Thyroid gland (tissue), 4 donors: ENCODE results near the gene C2CD3.

Source experiments
- POLR2A ChIP-seq, 2 donors: fragments of 450-650 bp; IDR thresholded peaks; one replicate each; pipeline ENCODE4 v1.6.1; 2017; ENCODE audit warnings: antibody characterized with exemption in 2 of 2, mild to moderate bottlenecking in 2 of 2, moderate library complexity in 1 of 2
- TF ChIP-seq, protein P1 (sequence below), 6 experiments: fragments of 200-600 bp in 3 of 6; fragments of 450-650 bp in 3 of 6; sonication (generic) in 3 of 6; IDR thresholded peaks; one replicate each; pipeline ENCODE4 v1.5.1; 2016 to 2019; ENCODE audit warnings: antibody characterized with exemption in 6 of 6, mild to moderate bottlenecking in 2 of 6, inconsistent platforms in 1 of 6, moderate library complexity in 1 of 6

DNA sequence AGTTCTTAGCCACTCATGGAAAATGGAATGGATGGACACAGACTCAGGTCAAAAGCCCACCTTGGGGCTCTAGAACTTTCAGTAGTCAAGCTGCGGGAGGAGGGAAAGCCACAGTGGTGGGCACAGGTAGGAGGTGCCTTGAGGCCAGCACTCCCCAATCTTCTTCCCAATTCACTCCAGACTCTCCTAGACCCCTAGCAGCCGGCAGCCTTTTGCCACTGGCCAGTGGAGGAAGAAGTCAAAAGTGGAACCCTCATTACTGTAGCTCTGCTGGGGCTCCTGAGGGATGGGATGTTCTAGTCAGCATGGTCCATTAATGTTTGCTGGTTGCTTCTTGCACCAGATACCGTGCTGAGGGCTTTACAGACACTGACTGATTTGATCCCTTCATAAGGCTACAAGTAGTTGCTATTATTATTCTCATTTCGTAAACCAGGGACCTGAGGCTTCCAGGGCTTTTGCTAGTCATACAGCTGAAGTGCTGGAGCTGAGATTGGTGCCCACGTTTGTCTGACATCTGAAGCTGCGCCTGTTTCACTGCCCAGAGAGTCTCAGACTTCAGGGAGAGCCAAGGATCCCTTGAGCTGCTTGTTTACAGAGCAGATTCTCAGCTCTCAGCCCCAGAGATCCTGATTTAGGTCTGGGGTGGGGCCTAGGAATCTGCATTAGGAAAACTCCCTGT, 163.0 kb downstream of the C2CD3 start:
- TF ChIP-seq, protein P1, sequence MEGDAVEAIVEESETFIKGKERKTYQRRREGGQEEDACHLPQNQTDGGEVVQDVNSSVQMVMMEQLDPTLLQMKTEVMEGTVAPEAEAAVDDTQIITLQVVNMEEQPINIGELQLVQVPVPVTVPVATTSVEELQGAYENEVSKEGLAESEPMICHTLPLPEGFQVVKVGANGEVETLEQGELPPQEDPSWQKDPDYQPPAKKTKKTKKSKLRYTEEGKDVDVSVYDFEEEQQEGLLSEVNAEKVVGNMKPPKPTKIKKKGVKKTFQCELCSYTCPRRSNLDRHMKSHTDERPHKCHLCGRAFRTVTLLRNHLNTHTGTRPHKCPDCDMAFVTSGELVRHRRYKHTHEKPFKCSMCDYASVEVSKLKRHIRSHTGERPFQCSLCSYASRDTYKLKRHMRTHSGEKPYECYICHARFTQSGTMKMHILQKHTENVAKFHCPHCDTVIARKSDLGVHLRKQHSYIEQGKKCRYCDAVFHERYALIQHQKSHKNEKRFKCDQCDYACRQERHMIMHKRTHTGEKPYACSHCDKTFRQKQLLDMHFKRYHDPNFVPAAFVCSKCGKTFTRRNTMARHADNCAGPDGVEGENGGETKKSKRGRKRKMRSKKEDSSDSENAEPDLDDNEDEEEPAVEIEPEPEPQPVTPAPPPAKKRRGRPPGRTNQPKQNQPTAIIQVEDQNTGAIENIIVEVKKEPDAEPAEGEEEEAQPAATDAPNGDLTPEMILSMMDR (IDR thresholded peaks at IDR 0.05): no peak
- no peak for TF ChIP-seq POLR2A (IDR thresholded peaks at IDR 0.05)
